ENCODE results near the gene SLC2A2. TPM values are rescaled to one million over a fixed set of nuclear protein-coding genes. Genes with fewer than 3 reads are reported as not detected.
"Not testable (repeated sequence)": the region's sequence is repeated elsewhere in the genome, so short reads cannot be mapped to it uniquely, and the experiment has no call there.

Gene SLC2A2
- total RNA-seq, 1 donor from 2014 or later, result not detected

- intact Hi-C loops (cut with DNase I), result no loop called here
- no peak for DNase-seq (ENCODE audit: low spot score)
These were observed 28.3 kb downstream of the SLC2A2 start for GRCh38 chr3:170997961-170998913.

- intact Hi-C loops (cut with DNase I), result no loop called here
- DNase-seq (ENCODE audit: low spot score), result no peak
These were observed 33.7 kb downstream of the SLC2A2 start for GRCh38 chr3:170992854-170993253.

GRCh38 chr3:170991664-170992063, 34.9 kb downstream of the SLC2A2 start:
- DNase-seq (ENCODE audit: low spot score), result no peak
- intact Hi-C loops (cut with DNase I), result no loop called here

GRCh38 chr3:170989100-170989648, 37.3 kb downstream of the SLC2A2 start:
- intact Hi-C loops (cut with DNase I), result no loop called here

GRCh38 chr3:170988378-170988777, 38.1 kb downstream of the SLC2A2 start:
- DNase-seq (ENCODE audit: low spot score), result no peak
- intact Hi-C loops (cut with DNase I), result no loop called here

More at GRCh38 chr3:170989100-170989648, 37.3 kb downstream of the SLC2A2 start:
- DNase-seq (ENCODE audit: low spot score), result no peak

- intact Hi-C loops (cut with DNase I), result no loop called here
- DNase-seq (ENCODE audit: low spot score), result no peak
These were observed 41.2 kb downstream of the SLC2A2 start for GRCh38 chr3:170985304-170985703.

GRCh38 chr3:170982733-170983132, 43.8 kb downstream of the SLC2A2 start:
- DNase-seq (ENCODE audit: low spot score), result no peak
- intact Hi-C loops (cut with DNase I), result no loop called here

GRCh38 chr3:170980399-170980798, 46.1 kb downstream of the SLC2A2 start:
- DNase-seq (ENCODE audit: low spot score), result no peak
- intact Hi-C loops (cut with DNase I), result no loop called here

- DNase-seq (ENCODE audit: low spot score), result no peak
- intact Hi-C loops (cut with DNase I), result no loop called here
These were observed 48.4 kb downstream of the SLC2A2 start for GRCh38 chr3:170977949-170978745.

- intact Hi-C loops (cut with DNase I), result no loop called here
- no peak for DNase-seq (ENCODE audit: low spot score)
These were observed 50.4 kb downstream of the SLC2A2 start for GRCh38 chr3:170976190-170976519.

GRCh38 chr3:170975283-170976189, 51.0 kb downstream of the SLC2A2 start:
- intact Hi-C loops (cut with DNase I), result no loop called here
- no peak for DNase-seq (ENCODE audit: low spot score)

GRCh38 chr3:170974872-170975271, 51.6 kb downstream of the SLC2A2 start:
- intact Hi-C loops (cut with DNase I), result no loop called here
- no peak for DNase-seq (ENCODE audit: low spot score)

- DNase-seq (ENCODE audit: low spot score); intact Hi-C loops (cut with DNase I): not testable (repeated sequence)
These were observed 53.6 kb downstream of the SLC2A2 start for GRCh38 chr3:170972917-170973316.

GRCh38 chr3:170967126-170967525, 59.4 kb downstream of the SLC2A2 start:
- no peak for DNase-seq (ENCODE audit: low spot score)
- intact Hi-C loops (cut with DNase I), result loop anchor here (5.0 to 10.0 kb wide), 2 partner anchors 60 to 218 kb away; partner anchors contain the start of gene SLC2A2

GRCh38 chr3:170966495-170966894, 60.0 kb downstream of the SLC2A2 start:
- intact Hi-C loops (cut with DNase I), result loop anchor here (5.0 to 10.0 kb wide), 2 partner anchors 61 to 218 kb away; partner anchors contain the start of gene SLC2A2

GRCh38 chr3:170962411-170962810, 64.1 kb downstream of the SLC2A2 start:
- DNase-seq (ENCODE audit: low spot score), result no peak
- intact Hi-C loops (cut with DNase I), result loop anchor here (10.0 kb wide), 1 partner anchor 222 kb away; no protein-coding TSS in a partner anchor

More at GRCh38 chr3:170966495-170966894, 60.0 kb downstream of the SLC2A2 start:
- no peak for DNase-seq (ENCODE audit: low spot score)

GRCh38 chr3:170961616-170962400, 64.7 kb downstream of the SLC2A2 start:
- DNase-seq (ENCODE audit: low spot score), result no peak
- intact Hi-C loops (cut with DNase I), result loop anchor here (2.0 to 10.0 kb wide), 2 partner anchors 223 to 605 kb away; no protein-coding TSS in a partner anchor

- no peak for DNase-seq (ENCODE audit: low spot score)
- intact Hi-C loops (cut with DNase I), result no loop called here
These were observed 67.1 kb downstream of the SLC2A2 start for GRCh38 chr3:170959457-170959856.

All from cardiac septum (tissue), 1 donor.